ENCODE data around the gene RFLNA. TPM values are rescaled to one million over a fixed set of nuclear protein-coding genes. Genes with fewer than 3 reads are reported as not detected.

RFLNA gene
- total and polyA plus RNA-seq, 7 donors: 0.83 to 57.1 (median 17.6) TPM; not detected in 2

- TF ChIP-seq POLR2AphosphoS5 (IDR thresholded peaks at IDR 0.05) (peak in 2 of 4 donors; percentile 34 to 38), POLR2A (IDR thresholded peaks at IDR 0.05) (no peak)
- TF ChIP-seq, protein P1, sequence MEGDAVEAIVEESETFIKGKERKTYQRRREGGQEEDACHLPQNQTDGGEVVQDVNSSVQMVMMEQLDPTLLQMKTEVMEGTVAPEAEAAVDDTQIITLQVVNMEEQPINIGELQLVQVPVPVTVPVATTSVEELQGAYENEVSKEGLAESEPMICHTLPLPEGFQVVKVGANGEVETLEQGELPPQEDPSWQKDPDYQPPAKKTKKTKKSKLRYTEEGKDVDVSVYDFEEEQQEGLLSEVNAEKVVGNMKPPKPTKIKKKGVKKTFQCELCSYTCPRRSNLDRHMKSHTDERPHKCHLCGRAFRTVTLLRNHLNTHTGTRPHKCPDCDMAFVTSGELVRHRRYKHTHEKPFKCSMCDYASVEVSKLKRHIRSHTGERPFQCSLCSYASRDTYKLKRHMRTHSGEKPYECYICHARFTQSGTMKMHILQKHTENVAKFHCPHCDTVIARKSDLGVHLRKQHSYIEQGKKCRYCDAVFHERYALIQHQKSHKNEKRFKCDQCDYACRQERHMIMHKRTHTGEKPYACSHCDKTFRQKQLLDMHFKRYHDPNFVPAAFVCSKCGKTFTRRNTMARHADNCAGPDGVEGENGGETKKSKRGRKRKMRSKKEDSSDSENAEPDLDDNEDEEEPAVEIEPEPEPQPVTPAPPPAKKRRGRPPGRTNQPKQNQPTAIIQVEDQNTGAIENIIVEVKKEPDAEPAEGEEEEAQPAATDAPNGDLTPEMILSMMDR (IDR thresholded peaks at IDR 0.05): no peak
- H3K36me3 ChIP-seq: peaks cover 29 to 52% (median 42%) of the 10 kb centered on the region in 4 donors
- intact Hi-C loops (cut with DNase I): loop anchor here (5.0 to 10.0 kb wide), 2 partner anchors 272 to 451 kb away; no protein-coding TSS in a partner anchor
These were observed 29.1 kb downstream of the RFLNA start for GRCh38 chr12:124323771-124324530.

GRCh38 chr12:124324803-124325705, 30.2 kb downstream of the RFLNA start:
- Histone ChIP-seq H3K9me3 (peaks cover 0 to 8% (median 6%) of the 10 kb centered on the region in 4 donors), H3K36me3 (peaks cover 29 to 63% (median 51%) of the 10 kb centered on the region in 4 donors), H3K4me1 (peaks cover 0 to 31% (median 23%) of the 10 kb centered on the region in 4 donors), H3K27me3 (no peaks in the 10 kb centered on the region), H3K27ac (no peak overlapping the region), H3K4me3 (no peak overlapping the region)
- 95% methylated on average over 57 of the region's 57 CpGs for WGBS, 2 donors
- no peak for DNase-seq
- intact Hi-C loops (cut with DNase I): loop anchor here (5.0 to 10.0 kb wide), 2 partner anchors 273 to 450 kb away; no protein-coding TSS in a partner anchor
- TF ChIP-seq, protein P1 (IDR thresholded peaks at IDR 0.05): no peak
- TF ChIP-seq POLR2A (IDR thresholded peaks at IDR 0.05): no peak
- TF ChIP-seq EP300 (IDR thresholded peaks at IDR 0.05): no peak
- TF ChIP-seq POLR2AphosphoS5 (IDR thresholded peaks at IDR 0.05): no peak

More at GRCh38 chr12:124323771-124324530, 29.1 kb downstream of the RFLNA start:
- Histone ChIP-seq H3K9me3 (peaks cover 0 to 8% (median 6%) of the 10 kb centered on the region in 4 donors), H3K27me3 (no peaks in the 10 kb centered on the region), H3K27ac (no peak overlapping the region), H3K4me1 (peaks cover 0 to 30% (median 23%) of the 10 kb centered on the region in 4 donors), H3K4me3 (no peak overlapping the region)
- 94 to 99% methylated on average over 11 of the region's 11 CpGs for WGBS, 2 donors
- DNase-seq: no peak

DNA sequence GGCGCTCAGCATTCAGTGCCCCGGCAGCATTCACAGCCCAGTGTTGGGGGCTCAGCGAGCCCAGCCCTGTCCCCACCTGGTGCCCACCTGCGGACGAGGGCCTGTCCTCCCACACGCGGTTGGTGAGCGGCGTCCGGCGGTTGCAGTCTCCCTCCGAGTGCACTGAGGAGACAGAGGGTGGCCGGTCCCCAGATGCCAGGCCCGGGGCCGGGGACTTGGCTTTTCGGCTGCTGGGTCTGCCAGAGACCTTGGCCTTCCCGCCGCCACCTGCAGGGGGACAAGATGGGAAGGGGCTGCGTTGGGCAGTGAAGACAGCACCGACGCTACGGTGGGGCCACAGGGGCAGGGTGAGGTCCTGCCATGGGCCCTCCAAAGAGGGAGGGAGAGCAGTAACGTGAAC, 31.2 kb downstream of the RFLNA start:
- intact Hi-C loops (cut with DNase I): loop anchor here (10.0 kb wide), 1 partner anchor 449 kb away; no protein-coding TSS in a partner anchor
- Histone ChIP-seq H3K9me3 (peaks cover 0 to 8% (median 6%) of the 10 kb centered on the region in 4 donors), H3K27ac (peak overlapping the region in 2 of 4 donors; percentile 58 to 63), H3K4me1 (peaks cover 0 to 31% (median 23%) of the 10 kb centered on the region in 4 donors), H3K27me3 (no peaks in the 10 kb centered on the region), H3K4me3 (no peak overlapping the region), H3K36me3 (peaks cover 29 to 73% (median 60%) of the 10 kb centered on the region in 4 donors)
- TF ChIP-seq EP300 (IDR thresholded peaks at IDR 0.05): no peak
- TF ChIP-seq POLR2A (IDR thresholded peaks at IDR 0.05): no peak
- TF ChIP-seq, protein P1 (IDR thresholded peaks at IDR 0.05): no peak
- TF ChIP-seq POLR2AphosphoS5 (IDR thresholded peaks at IDR 0.05): no peak
- 93 to 94% methylated on average over 23 of the region's 23 CpGs for WGBS, 2 donors
- DNase-seq: no peak

DNA sequence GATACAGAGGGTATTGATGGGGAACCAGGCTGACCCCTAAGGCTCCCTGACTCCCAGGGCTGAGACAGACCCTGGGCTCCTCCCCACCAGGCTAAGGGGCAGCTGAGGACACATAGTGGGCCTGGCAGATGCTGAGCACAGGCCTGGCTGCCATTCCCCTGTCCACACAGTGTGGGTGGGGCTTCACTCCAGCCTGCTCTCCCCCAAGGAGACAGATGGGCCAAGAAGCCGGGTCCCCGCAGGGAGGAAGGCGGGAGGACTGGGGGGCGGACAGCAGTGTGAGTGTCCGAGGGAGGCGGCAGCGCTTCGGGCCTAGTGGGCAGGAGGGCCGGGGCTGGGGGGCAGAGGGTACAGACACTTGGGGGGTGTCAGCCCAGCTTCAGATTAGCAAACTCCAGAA, 32.0 kb downstream of the RFLNA start:
- DNase-seq: no peak
- peaks cover 33 to 81% (median 67%) of the 10 kb centered on the region in 4 donors for H3K36me3 ChIP-seq
- no peaks in the 10 kb centered on the region for H3K27me3 ChIP-seq
- H3K4me3 ChIP-seq: no peak overlapping the region
- intact Hi-C loops (cut with DNase I): loop anchor here (10.0 kb wide), 1 partner anchor 448 kb away; no protein-coding TSS in a partner anchor
- peaks cover 0 to 8% (median 6%) of the 10 kb centered on the region in 4 donors for H3K9me3 ChIP-seq
- TF ChIP-seq EP300 (IDR thresholded peaks at IDR 0.05) (no peak), POLR2A (IDR thresholded peaks at IDR 0.05) (no peak), POLR2AphosphoS5 (IDR thresholded peaks at IDR 0.05) (no peak)
- TF ChIP-seq, protein P1 (IDR thresholded peaks at IDR 0.05): no peak
- H3K27ac ChIP-seq: peak overlapping the region; percentile 34 to 63 (median 58)
- 87 to 91% methylated on average over 9 of the region's 9 CpGs for WGBS, 2 donors
- H3K4me1 ChIP-seq: peaks cover 0 to 25% (median 20%) of the 10 kb centered on the region in 4 donors

Data from sigmoid colon (tissue), 7 donors.